IPS-15b (cell line): ENCODE data around the gene F2RL1.
"Not testable (repeated sequence)": the region's sequence is repeated elsewhere in the genome, so short reads cannot be mapped to it uniquely, and the experiment has no call there.

Experiments used
- H3K27me3 ChIP-seq: one replicate; pipeline ENCODE4 v1.6.1; 2013; ENCODE audit warnings: low read length; ENCODE audit not compliant: control insufficient read depth, insufficient read depth
- H3K36me3 ChIP-seq: one replicate; pipeline ENCODE4 v1.6.1; 2013; ENCODE audit warnings: low read length; ENCODE audit not compliant: control insufficient read depth, insufficient read depth
- H3K4me1 ChIP-seq: one replicate; pipeline ENCODE4 v1.6.1; 2013; ENCODE audit warnings: mild to moderate bottlenecking, low read length; ENCODE audit not compliant: control insufficient read depth, insufficient read depth
- H3K4me3 ChIP-seq: one replicate; pipeline ENCODE4 v1.5.1; 2013; ENCODE audit warnings: low read depth, low read length
- H3K9ac ChIP-seq: one replicate; pipeline ENCODE4 v1.6.1; 2013; ENCODE audit warnings: low read depth, mild to moderate bottlenecking, low read length
- H3K9me3 ChIP-seq: one replicate; pipeline ENCODE4 v1.6.1; 2013; ENCODE audit warnings: mild to moderate bottlenecking, low read length; ENCODE audit not compliant: control insufficient read depth, insufficient read depth

Gene F2RL1

DNA sequence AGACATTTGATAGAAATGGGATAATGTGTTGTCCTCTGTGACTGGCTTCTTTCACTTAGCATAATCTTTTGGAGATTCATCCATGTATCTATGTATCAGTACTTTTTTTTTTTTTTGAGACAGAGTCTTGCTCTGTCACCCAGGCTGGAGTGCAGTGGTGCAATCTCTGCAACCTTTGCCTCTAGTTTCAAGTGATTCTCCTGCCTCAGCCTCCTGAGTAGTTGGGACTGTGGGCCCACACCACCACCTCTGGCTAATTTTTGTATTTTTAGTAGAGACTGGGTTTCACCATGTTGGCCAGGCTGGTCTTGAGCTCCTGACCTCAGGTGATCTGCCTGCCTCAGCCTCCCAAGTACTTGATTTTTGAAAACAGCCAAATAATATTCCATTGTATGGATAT, 7.6 kb downstream of the F2RL1 start:
- H3K4me1 ChIP-seq, H3K4me3 ChIP-seq, H3K9me3 ChIP-seq, H3K36me3 ChIP-seq, H3K9ac ChIP-seq, H3K27me3 ChIP-seq: not testable (repeated sequence)

- Histone ChIP-seq H3K4me1 (peaks cover 7% of the 10 kb centered on the region), H3K4me3 (no peak overlapping the region), H3K9me3 (no peaks in the 10 kb centered on the region), H3K9ac (no peak overlapping the region), H3K36me3 (peaks cover 13% of the 10 kb centered on the region), H3K27me3 (no peaks in the 10 kb centered on the region)
Observed at GRCh38 chr5:76831110-76831452, 12.3 kb downstream of the F2RL1 start.

DNA sequence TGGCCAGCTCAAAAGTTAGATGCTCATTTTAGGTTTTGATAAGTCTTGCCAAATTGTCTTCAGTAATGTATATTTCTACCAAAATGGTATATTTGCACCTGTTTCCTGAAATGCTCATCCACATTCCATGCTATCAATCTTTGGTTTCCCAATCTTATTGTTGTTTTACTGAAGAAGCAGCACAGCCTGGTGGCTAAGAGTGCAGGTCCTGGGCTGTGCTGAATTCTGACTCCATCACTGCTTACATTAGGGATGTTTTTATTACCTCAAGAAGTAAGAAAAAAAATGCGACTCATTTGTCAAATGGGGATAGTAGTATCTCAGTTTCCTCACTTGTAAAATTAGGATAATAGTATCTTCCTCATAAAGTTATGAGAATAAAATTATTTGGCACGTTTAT, 17.4 kb downstream of the F2RL1 start:
- Histone ChIP-seq H3K4me1 (peaks cover 9% of the 10 kb centered on the region), H3K4me3 (no peak overlapping the region), H3K9me3 (no peaks in the 10 kb centered on the region), H3K36me3 (peaks cover 13% of the 10 kb centered on the region), H3K27me3 (no peaks in the 10 kb centered on the region), H3K9ac (no peak overlapping the region)

DNA sequence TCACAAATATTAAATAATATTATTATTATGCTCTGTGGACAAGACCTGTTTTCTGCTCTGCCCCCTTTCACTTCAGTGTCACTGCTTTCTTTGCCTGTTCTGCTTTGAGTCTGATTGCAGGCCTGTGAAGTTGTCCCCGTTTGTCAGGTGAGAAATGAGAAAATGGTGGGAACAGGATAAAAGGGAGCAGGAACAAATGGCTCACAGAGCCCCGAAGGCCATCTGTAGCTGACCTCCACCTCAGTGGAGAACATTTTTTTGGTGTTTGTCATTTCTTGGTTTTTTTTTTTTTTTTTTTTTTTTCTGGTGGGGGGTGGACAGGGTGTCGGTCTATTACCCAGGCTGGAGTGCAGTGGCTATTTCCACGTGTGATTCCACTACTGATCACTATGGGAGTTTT, 17.8 kb downstream of the F2RL1 start:
- no peaks in the 10 kb centered on the region for H3K9me3 ChIP-seq
- H3K4me1 ChIP-seq, result peaks cover 8% of the 10 kb centered on the region
- no peak overlapping the region for H3K9ac ChIP-seq
- peaks cover 13% of the 10 kb centered on the region for H3K36me3 ChIP-seq
- H3K4me3 ChIP-seq, result no peak overlapping the region
- no peaks in the 10 kb centered on the region for H3K27me3 ChIP-seq

GRCh38 chr5:76838481-76839261, 19.8 kb downstream of the F2RL1 start:
- H3K9ac ChIP-seq, result no peak overlapping the region
- H3K9me3 ChIP-seq, result no peaks in the 10 kb centered on the region
- H3K4me1 ChIP-seq, result peaks cover 8% of the 10 kb centered on the region
- H3K36me3 ChIP-seq, result peaks cover 3% of the 10 kb centered on the region
- H3K27me3 ChIP-seq, result no peaks in the 10 kb centered on the region
- H3K4me3 ChIP-seq, result no peak overlapping the region

GRCh38 chr5:76841361-76841760, 22.5 kb downstream of the F2RL1 start:
- Histone ChIP-seq H3K4me1 (peaks cover 8% of the 10 kb centered on the region), H3K27me3 (no peaks in the 10 kb centered on the region), H3K4me3 (no peak overlapping the region)

DNA sequence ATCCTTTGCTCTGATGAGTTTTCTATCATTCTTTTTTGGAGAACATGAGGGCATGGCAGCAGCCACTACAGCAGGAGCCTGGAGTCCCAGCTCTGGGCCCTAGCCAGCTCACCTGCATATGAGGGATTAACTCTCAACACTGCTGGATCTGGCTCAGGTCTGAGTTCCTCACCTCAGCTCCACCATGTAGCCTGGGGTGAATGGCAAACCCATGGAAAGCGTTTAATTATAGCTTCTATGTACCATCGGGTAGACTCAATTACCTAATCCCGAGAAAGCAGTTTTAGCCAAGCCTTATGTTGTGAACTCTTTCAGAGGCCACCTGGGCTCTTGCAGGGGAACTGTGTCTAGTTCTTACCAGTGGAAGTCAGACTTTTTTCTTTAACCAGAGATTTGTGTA, 27.1 kb downstream of the F2RL1 start:
- Histone ChIP-seq H3K36me3 (no peaks in the 10 kb centered on the region), H3K9me3 (peaks cover 3% of the 10 kb centered on the region), H3K27me3 (no peaks in the 10 kb centered on the region), H3K4me1 (no peaks in the 10 kb centered on the region), H3K9ac (no peak overlapping the region), H3K4me3 (no peak overlapping the region)

More at GRCh38 chr5:76841361-76841760, 22.5 kb downstream of the F2RL1 start:
- Histone ChIP-seq H3K9ac (no peak overlapping the region), H3K9me3 (peaks cover 3% of the 10 kb centered on the region), H3K36me3 (no peaks in the 10 kb centered on the region)

DNA sequence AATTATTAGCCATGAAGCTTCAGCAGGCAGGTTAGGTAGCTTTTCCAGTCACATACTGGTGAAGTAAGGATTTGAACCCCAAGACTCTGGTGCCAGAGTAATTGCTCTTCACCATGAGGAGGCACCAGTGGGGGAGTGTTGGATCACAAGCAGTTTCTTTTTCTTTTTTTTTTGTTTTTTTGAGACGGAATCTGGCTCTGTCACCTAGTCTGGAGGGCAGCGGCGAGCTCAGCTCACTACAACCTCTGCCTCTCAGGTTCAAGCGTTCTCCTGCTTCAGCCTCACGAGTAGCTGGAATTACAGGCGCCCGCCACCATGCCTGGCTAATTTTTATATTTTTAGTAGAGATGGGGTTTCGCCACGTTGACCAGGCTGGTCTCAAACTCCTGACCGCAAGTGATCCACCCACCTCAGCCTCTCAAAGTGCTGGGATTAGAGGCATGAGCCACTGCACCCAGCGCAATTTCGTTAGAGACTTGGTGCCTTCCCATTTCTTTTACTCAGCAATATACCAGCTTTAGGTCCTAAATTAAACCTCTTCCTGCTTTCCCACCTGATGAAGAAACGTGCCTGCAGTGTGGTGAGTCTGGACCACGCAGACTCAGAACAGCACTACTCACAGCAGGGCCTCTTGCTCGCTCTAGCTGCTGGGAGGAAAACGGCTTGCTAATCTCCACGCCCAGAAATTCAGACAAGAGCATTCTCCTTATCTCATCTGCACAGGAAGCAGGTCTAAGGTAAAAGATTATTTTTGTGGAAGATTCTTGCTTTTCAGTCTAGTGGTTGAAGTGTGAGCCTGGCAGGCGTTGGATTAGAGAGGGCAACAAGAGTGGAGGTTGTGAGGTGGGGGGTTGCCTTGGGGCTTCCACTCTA, 30.8 kb downstream of the F2RL1 start, which contains the start of gene S100Z:
S100Z (plus strand) TSS at position 596 of the 873 bp plus-strand sequence. CDS start 25,346 bp downstream, outside the sequence.
- no peaks in the 10 kb centered on the region for H3K4me1 ChIP-seq

DNA sequence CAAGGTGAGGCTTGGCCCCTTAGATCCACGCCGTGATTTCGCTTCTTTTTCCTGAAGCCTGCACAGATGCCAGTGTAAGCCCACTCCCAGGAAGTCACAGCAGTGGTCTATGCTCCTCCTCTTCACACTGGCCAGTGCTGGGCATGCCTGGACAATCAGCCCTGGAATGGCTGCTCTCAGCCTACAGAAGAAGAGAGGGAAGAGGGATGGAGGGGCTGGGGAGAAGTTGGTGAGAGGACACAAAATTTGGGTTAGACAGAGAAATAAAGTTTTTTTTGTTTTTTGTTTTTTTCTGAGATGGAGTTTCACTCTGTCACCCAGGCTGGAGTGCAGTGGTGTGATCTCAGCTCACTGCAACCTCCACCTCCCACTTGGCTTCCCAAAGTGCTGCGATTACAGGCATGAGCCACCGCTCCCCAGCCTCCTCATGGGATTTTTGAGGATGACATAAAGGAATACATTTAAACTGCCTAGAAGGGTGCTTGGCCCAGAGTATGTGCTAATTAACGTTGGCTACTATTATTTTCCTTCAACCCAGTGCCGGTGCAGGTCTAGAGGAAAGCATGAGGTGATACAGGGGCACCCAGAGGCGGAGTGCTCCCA, 31.8 kb downstream of the F2RL1 start:
- Histone ChIP-seq H3K9me3 (peaks cover 7% of the 10 kb centered on the region), H3K36me3 (no peaks in the 10 kb centered on the region), H3K9ac (no peak overlapping the region), H3K4me1 (no peaks in the 10 kb centered on the region), H3K27me3 (no peaks in the 10 kb centered on the region), H3K4me3 (no peak overlapping the region)

More for the DNA sequence above, 30.8 kb downstream of the F2RL1 start, which contains the start of gene S100Z:
- Histone ChIP-seq H3K4me3 (no peak within 1 kb of the TSS), H3K9me3 (peaks cover 5% of the 10 kb centered on the region), H3K27me3 (no peaks in the 10 kb centered on the region), H3K36me3 (no peaks in the 10 kb centered on the region), H3K9ac (no peak within 1 kb of the TSS)

- Histone ChIP-seq H3K27me3 (no peaks in the 10 kb centered on the region), H3K9me3 (peaks cover 5% of the 10 kb centered on the region), H3K36me3 (no peaks in the 10 kb centered on the region), H3K4me3 (no peak overlapping the region), H3K4me1 (no peaks in the 10 kb centered on the region), H3K9ac (no peak overlapping the region)
Observed at GRCh38 chr5:76851728-76852369, 33.0 kb downstream of the F2RL1 start.

GRCh38 chr5:76852772-76853171, 33.9 kb downstream of the F2RL1 start:
- Histone ChIP-seq H3K27me3 (no peaks in the 10 kb centered on the region), H3K4me1 (no peaks in the 10 kb centered on the region), H3K4me3 (no peak overlapping the region), H3K9me3 (peaks cover 5% of the 10 kb centered on the region), H3K9ac (no peak overlapping the region), H3K36me3 (no peaks in the 10 kb centered on the region)
